ENCODE measurements around the gene ZDHHC17. TPM values are rescaled to one million over a fixed set of nuclear protein-coding genes. Genes with fewer than 3 reads are reported as not detected.

The ZDHHC17 gene
- polyA plus RNA-seq, 1 donor (not counting 4 experiments of a cell fraction or from before 2014, with no cell fraction given) = 28.2 TPM

GRCh38 chr12:76782526-76782925 lies 18.6 kb downstream of the ZDHHC17 start:
- dilution Hi-C loops (cut with MboI; ENCODE audit: extremely low pct_ligation_motif_present, low sequenced_read_pairs) = no loop called here

GRCh38 chr12:76784600-76785051 lies 20.7 kb downstream of the ZDHHC17 start:
- H3K36me3 ChIP-seq (ENCODE audit: control insufficient read depth in 2 of 2, extremely low read depth in 1 of 2, insufficient read depth in 2 of 2, low read length in 2 of 2) = no peaks in the 10 kb centered on the region
- H4K20me1 ChIP-seq (ENCODE audit: control insufficient read depth, extremely low read depth, insufficient read depth, low read length) = no peaks in the 10 kb centered on the region
- peak; percentile 48 for FAIRE-seq
- no peak for DNase-seq (ENCODE audit: low read depth, low spot score)
- peaks cover 4% of the 10 kb centered on the region for H3K4me1 ChIP-seq (ENCODE audit: control insufficient read depth, extremely low read depth, insufficient read depth, low read length)
- no peak overlapping the region for H2AFZ ChIP-seq (ENCODE audit: control insufficient read depth, low read length)
- H3K4me3 ChIP-seq (ENCODE audit: control insufficient read depth in 2 of 3, extremely low read depth in 1 of 3, insufficient read depth in 2 of 3, low read depth in 1 of 3, low read length in 3 of 3) = peak overlapping the region in 1 of 3 experiments; percentile 1
- no peak overlapping the region for H3K9ac ChIP-seq (ENCODE audit: control insufficient read depth, extremely low read depth, insufficient read depth, low read length)
- H3K4me2 ChIP-seq (ENCODE audit: control insufficient read depth, extremely low read depth, insufficient read depth, low read depth, low read length) = peak overlapping the region; percentile 49
- H3K27ac ChIP-seq (ENCODE audit: control insufficient read depth, insufficient read depth, low read length) = no peak overlapping the region
- no peaks in the 10 kb centered on the region for H3K27me3 ChIP-seq (ENCODE audit: control insufficient read depth, extremely low read depth, insufficient read depth, low read length)
- peaks cover 32% of the 10 kb centered on the region for H3K79me2 ChIP-seq (ENCODE audit: control insufficient read depth, insufficient read depth, low read length)
- dilution Hi-C loops (cut with MboI; ENCODE audit: extremely low pct_ligation_motif_present, low sequenced_read_pairs) = no loop called here
- no peak for TF ChIP-seq EZH2 (IDR thresholded peaks at IDR 0.05; ENCODE audit: low read length)
- TF ChIP-seq CTCF (optimal IDR thresholded peaks at IDR 0.05 in 1 of 3, IDR thresholded peaks at IDR 0.05 in 1 of 3, conservative IDR thresholded peaks at IDR 0.05 in 1 of 3; ENCODE audit: extremely low read depth in 1 of 3, insufficient read depth in 2 of 3, low read length in 3 of 3) = no peak
- H3K9me1 ChIP-seq (ENCODE audit: control insufficient read depth, extremely low read depth, insufficient read depth, low read length) = no peaks in the 10 kb centered on the region
- H3K9me3 ChIP-seq (ENCODE audit: control insufficient read depth, low read depth, low read length) = no peaks in the 10 kb centered on the region

More at GRCh38 chr12:76782526-76782925, 18.6 kb downstream of the ZDHHC17 start:
- Histone ChIP-seq H3K4me3 (ENCODE audit: control insufficient read depth in 2 of 3, extremely low read depth in 1 of 3, insufficient read depth in 2 of 3, low read depth in 1 of 3, low read length in 3 of 3) (no peak overlapping the region), H3K79me2 (ENCODE audit: control insufficient read depth, insufficient read depth, low read length) (peaks cover 47% of the 10 kb centered on the region), H3K36me3 (ENCODE audit: control insufficient read depth in 2 of 2, extremely low read depth in 1 of 2, insufficient read depth in 2 of 2, low read length in 2 of 2) (no peaks in the 10 kb centered on the region), H3K9ac (ENCODE audit: control insufficient read depth, extremely low read depth, insufficient read depth, low read length) (no peak overlapping the region), H4K20me1 (ENCODE audit: control insufficient read depth, extremely low read depth, insufficient read depth, low read length) (no peaks in the 10 kb centered on the region), H2AFZ (ENCODE audit: control insufficient read depth, low read length) (no peak overlapping the region), H3K4me1 (ENCODE audit: control insufficient read depth, extremely low read depth, insufficient read depth, low read length) (peaks cover 4% of the 10 kb centered on the region), H3K9me3 (ENCODE audit: control insufficient read depth, low read depth, low read length) (no peaks in the 10 kb centered on the region), H3K4me2 (ENCODE audit: control insufficient read depth, extremely low read depth, insufficient read depth, low read depth, low read length) (no peak overlapping the region), H3K27me3 (ENCODE audit: control insufficient read depth, extremely low read depth, insufficient read depth, low read length) (no peaks in the 10 kb centered on the region), H3K27ac (ENCODE audit: control insufficient read depth, insufficient read depth, low read length) (no peak overlapping the region), H3K9me1 (ENCODE audit: control insufficient read depth, extremely low read depth, insufficient read depth, low read length) (no peaks in the 10 kb centered on the region)
- DNase-seq (ENCODE audit: low read depth, low spot score) (no peak), FAIRE-seq (no peak)
- TF ChIP-seq EZH2 (IDR thresholded peaks at IDR 0.05; ENCODE audit: low read length) = no peak

- no peak for TF ChIP-seq EZH2 (IDR thresholded peaks at IDR 0.05; ENCODE audit: low read length)
- no peak for TF ChIP-seq CTCF (optimal IDR thresholded peaks at IDR 0.05 in 1 of 3, IDR thresholded peaks at IDR 0.05 in 1 of 3, conservative IDR thresholded peaks at IDR 0.05 in 1 of 3; ENCODE audit: extremely low read depth in 1 of 3, insufficient read depth in 2 of 3, low read length in 3 of 3)
- H3K36me3 ChIP-seq (ENCODE audit: control insufficient read depth in 2 of 2, extremely low read depth in 1 of 2, insufficient read depth in 2 of 2, low read length in 2 of 2) = no peaks in the 10 kb centered on the region
- no peak overlapping the region for H3K4me3 ChIP-seq (ENCODE audit: control insufficient read depth in 2 of 3, extremely low read depth in 1 of 3, insufficient read depth in 2 of 3, low read depth in 1 of 3, low read length in 3 of 3)
- H3K9me3 ChIP-seq (ENCODE audit: control insufficient read depth, low read depth, low read length) = no peaks in the 10 kb centered on the region
- H4K20me1 ChIP-seq (ENCODE audit: control insufficient read depth, extremely low read depth, insufficient read depth, low read length) = no peaks in the 10 kb centered on the region
- no peak for DNase-seq (ENCODE audit: low read depth, low spot score)
- H3K9me1 ChIP-seq (ENCODE audit: control insufficient read depth, extremely low read depth, insufficient read depth, low read length) = no peaks in the 10 kb centered on the region
- no peak for FAIRE-seq
- dilution Hi-C loops (cut with MboI; ENCODE audit: extremely low pct_ligation_motif_present, low sequenced_read_pairs) = no loop called here
- H3K27me3 ChIP-seq (ENCODE audit: control insufficient read depth, extremely low read depth, insufficient read depth, low read length) = no peaks in the 10 kb centered on the region
- no peak overlapping the region for H3K27ac ChIP-seq (ENCODE audit: control insufficient read depth, insufficient read depth, low read length)
- H3K4me2 ChIP-seq (ENCODE audit: control insufficient read depth, extremely low read depth, insufficient read depth, low read depth, low read length) = no peak overlapping the region
- H3K4me1 ChIP-seq (ENCODE audit: control insufficient read depth, extremely low read depth, insufficient read depth, low read length) = peaks cover 4% of the 10 kb centered on the region
- H3K9ac ChIP-seq (ENCODE audit: control insufficient read depth, extremely low read depth, insufficient read depth, low read length) = no peak overlapping the region
- peaks cover 29% of the 10 kb centered on the region for H3K79me2 ChIP-seq (ENCODE audit: control insufficient read depth, insufficient read depth, low read length)
- no peak overlapping the region for H2AFZ ChIP-seq (ENCODE audit: control insufficient read depth, low read length)
Observed at GRCh38 chr12:76785407-76785806, 21.5 kb downstream of the ZDHHC17 start.
